ENCODE results near the gene SMYD4.
A peak's percentile ranks its signal among the peaks of the same experiment; 100 is the strongest.
"Not testable (repeated sequence)": the region's sequence is repeated elsewhere in the genome, so short reads cannot be mapped to it uniquely, and the experiment has no call there.

Gene SMYD4

DNA sequence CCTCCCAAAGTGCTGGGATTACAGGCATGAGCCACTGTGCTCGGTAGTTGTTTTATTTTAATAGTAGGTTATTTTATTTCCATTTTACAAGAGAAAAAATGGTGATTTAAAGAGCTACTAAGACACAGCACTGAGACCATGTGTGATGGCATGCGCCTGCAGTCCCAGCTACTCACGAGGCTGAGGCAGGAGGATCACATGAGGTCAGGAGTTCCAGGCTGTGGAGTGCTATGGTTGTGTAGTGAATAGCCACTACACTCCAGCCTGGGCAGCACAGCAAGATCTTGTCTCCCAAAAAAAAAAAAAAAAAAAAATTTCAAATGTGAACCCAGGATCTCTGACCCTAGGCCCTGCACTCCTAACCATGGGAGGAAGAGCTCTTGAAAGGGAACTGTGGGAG is 64.1 kb downstream of the SMYD4 start:
- CTCF ChIA-PET = interaction anchor here (0.7 kb wide), 1 partner anchor 49 kb away, joined by 5 read pairs; no protein-coding TSS in a partner anchor
- no peak for DNase-seq
- Mint-ChIP-seq H3K27me3 (peaks cover 20% of the 10 kb centered on the region), H3K4me1 (peaks cover 50% of the 10 kb centered on the region), H3K4me3 (no peak overlapping the region), H3K27ac (peak overlapping the region; percentile 28), H3K36me3 (peaks cover 3% of the 10 kb centered on the region), H3K9me3 (peaks cover 2% of the 10 kb centered on the region)

DNA sequence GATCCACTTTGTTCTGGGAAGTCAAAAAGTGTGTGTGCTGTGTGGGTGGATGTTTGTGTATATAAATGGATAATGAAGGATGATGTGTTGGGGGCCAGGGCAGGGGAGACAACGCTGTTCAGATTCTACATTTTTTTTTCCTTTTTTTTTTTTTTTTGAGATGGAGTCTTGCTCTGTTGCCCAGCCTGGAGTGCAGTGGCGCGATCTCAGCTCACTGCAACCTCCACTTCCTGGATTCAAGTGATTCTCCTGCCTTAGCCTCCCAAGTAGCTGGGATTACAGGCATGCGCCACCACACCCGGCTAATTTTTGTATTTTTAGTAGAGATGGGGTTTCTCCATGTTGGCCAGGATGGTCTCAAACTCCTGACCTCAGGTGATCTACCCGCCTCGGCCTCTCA is 65.0 kb downstream of the SMYD4 start:
- DNase-seq, H3K36me3 Mint-ChIP-seq, H3K9me3 Mint-ChIP-seq: not testable (repeated sequence)
- Mint-ChIP-seq H3K27ac (peak overlapping the region; percentile 95), H3K4me1 (peaks cover 45% of the 10 kb centered on the region), H3K4me3 (peak overlapping the region; percentile 51), H3K27me3 (peaks cover 16% of the 10 kb centered on the region)
- CTCF ChIA-PET = interaction anchor here (1.3 kb wide), 1 partner anchor 43 kb away, joined by 7 read pairs; no protein-coding TSS in a partner anchor

DNA sequence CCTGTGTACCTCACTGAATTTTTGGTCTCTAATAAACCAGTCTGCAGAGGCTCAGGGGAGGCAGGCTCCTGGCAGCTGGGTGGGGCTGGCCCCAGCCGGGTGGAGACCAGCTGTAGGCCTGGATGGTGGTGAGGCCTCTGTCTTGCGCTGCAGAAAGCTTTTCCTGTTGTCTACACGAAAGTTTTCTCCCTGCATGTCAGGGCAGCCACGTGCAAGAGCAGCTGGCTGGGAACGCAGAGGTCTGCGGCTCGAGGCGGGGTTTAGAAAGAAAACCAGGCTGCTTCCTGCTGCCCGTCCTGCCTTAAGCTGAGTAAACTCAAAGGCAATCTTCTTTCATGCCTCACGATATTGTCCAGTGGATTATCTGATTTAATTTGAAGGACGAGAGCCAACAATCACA is 65.4 kb downstream of the SMYD4 start:
- H3K9me3 Mint-ChIP-seq = peaks cover 2% of the 10 kb centered on the region
- peaks cover 41% of the 10 kb centered on the region for H3K4me1 Mint-ChIP-seq
- CTCF ChIA-PET = interaction anchor here (0.9 to 1.3 kb wide), 2 partner anchors 10 to 43 kb away, joined by 3 to 7 read pairs; no protein-coding TSS in a partner anchor
- peaks cover 3% of the 10 kb centered on the region for H3K36me3 Mint-ChIP-seq
- DNase-seq = peak; percentile 85
- peak overlapping the region; percentile 51 for H3K4me3 Mint-ChIP-seq
- peaks cover 14% of the 10 kb centered on the region for H3K27me3 Mint-ChIP-seq
- peak overlapping the region; percentile 95 for H3K27ac Mint-ChIP-seq

DNA sequence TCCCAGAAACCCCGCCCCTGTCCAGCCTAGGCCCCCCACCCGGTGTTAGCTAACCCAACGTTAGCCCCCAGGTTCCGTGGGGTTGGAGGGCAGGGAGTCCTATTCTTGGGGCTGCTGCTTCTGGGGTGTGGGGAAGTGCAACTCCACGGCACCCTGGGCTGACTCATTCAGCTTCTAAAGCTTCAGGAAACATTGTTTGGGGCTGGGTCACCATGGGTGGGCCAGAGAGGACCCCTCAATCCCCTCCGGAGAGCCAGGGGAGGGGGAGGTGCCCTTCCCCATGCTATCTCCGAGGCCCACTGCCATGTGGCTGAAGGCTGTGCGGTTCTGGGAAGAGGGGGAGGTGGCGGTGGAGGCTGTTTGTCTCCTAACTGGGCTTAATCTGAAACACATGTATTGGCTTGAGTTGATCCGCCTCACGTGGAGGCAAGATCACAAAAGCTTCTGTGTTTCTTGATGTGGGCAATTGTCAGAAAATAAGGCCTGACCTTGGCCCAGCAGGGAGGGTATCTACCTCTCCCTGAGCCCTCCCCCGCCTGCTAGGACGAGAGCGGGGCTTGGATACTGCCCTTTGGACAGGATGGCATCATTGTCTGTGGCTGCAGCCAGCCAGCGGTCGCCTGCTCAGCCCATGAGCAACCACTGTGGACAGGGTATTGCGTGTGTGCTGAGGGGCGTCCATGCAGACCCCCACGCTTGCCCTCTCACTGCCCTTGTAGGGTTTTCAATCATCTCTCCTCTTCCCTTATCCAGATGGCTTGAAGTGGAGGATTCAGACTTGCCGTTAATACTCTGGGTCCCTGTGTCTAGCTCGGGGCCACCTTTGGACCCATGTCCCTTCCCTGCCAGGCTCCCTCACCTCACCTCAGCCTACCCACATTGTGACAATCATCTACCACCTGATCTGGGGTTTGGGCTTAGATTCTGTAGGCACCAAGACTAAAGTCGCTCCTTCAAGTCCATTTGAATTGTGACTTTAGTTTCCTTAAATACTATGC is 66.5 kb downstream of the SMYD4 start:
- Mint-ChIP-seq H3K9me3 (peaks cover 2% of the 10 kb centered on the region), H3K36me3 (peaks cover 3% of the 10 kb centered on the region), H3K4me1 (peaks cover 40% of the 10 kb centered on the region), H3K27ac (peak overlapping the region; percentile 95), H3K4me3 (no peak overlapping the region), H3K27me3 (peaks cover 25% of the 10 kb centered on the region)
- no peak for DNase-seq
- CTCF ChIA-PET = interaction anchor here (0.9 to 1.3 kb wide), 3 partner anchors 9 to 42 kb away, joined by 3 to 7 read pairs (median 3); no protein-coding TSS in a partner anchor

DNA sequence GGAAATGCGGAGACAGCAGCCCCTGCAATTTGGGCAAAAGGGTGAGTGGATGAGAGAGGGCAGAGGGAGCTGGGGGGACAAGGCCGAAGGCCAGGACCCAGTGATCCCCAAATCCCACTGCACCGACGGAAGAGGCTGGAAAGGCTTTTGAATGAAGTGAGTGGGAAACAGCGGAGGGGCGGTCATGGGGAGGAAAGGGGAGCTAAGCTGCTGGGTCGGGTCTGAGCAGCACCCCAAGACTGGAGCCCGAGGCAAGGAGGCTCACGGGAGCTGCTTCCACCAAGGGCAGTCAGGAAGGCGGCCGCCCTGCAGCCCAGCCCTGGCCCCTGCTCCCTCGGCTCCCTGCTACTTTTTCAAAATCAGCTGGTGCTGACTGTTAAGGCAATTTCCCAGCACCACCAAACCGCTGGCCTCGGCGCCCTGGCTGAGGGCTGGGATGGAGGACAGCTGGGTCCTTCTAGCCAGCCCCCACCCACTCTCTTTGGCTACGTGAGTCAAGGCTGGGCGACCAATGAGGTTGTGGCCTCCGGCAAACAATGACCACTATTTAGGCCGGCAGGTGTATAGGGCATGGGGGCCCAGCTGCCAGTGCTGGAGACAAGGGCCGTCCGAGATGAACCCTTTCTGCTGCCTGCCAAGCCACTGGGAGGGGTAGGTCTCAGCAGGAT is 67.3 kb downstream of the SMYD4 start:
- H3K4me1 Mint-ChIP-seq = peaks cover 35% of the 10 kb centered on the region
- H3K9me3 Mint-ChIP-seq = peaks cover 2% of the 10 kb centered on the region
- CTCF ChIA-PET = interaction anchor here (1.0 kb wide), 1 partner anchor 20 kb away, joined by 3 read pairs; no protein-coding TSS in a partner anchor
- H3K36me3 Mint-ChIP-seq = peaks cover 3% of the 10 kb centered on the region
- no peak overlapping the region for H3K4me3 Mint-ChIP-seq
- DNase-seq = no peak
- H3K27me3 Mint-ChIP-seq = peaks cover 21% of the 10 kb centered on the region
- peak overlapping the region; percentile 95 for H3K27ac Mint-ChIP-seq

DNA sequence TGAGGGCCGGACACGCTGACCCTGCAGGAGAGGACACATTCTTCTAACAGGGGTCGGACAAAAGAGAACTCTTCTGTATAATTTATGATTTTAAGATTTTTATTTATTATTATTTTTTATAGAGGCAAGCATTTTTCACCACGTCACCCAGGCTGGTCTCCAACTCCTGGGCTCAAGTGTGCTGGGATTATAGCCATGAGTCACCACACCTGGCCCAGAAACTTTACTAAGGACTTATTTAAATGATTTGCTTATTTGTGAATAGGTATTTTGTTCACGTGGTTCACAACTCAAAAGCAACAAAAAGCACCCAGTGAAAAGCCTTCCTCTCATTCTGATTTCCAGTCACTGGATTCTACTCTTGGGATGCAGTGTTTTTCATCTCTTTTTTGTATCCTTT is 70.2 kb downstream of the SMYD4 start:
- H3K4me1 Mint-ChIP-seq = peaks cover 32% of the 10 kb centered on the region

DNA sequence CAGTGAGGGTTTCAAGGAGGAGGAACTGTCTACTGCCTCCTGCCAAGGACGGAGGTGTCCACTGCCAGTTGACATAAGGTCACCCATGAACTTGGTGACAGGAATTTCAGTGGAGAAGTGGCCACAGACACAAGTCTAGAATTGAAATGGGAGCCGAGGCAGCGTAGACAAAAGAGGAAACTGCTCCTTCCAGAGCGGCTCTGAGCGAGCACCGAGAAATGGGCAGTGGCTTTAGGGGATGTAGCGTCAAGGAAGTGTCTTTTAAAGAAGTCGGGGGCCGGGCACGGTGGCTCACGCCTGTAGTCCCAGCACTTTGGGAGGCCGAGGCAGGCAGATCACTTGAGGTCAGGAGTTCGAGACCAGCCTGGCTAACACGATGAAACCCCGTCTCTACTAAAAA is 70.9 kb downstream of the SMYD4 start:
- CTCF ChIA-PET = no interaction called here
- peaks cover 53% of the 10 kb centered on the region for H3K27me3 Mint-ChIP-seq
- H3K36me3 Mint-ChIP-seq = no peaks in the 10 kb centered on the region
- peaks cover 24% of the 10 kb centered on the region for H3K4me1 Mint-ChIP-seq
- no peak overlapping the region for H3K4me3 Mint-ChIP-seq
- no peak for DNase-seq
- no peak overlapping the region for H3K27ac Mint-ChIP-seq
- no peaks in the 10 kb centered on the region for H3K9me3 Mint-ChIP-seq

More for the DNA sequence above, 70.2 kb downstream of the SMYD4 start:
- Mint-ChIP-seq H3K27me3 (peaks cover 47% of the 10 kb centered on the region), H3K4me3 (no peak overlapping the region), H3K27ac (no peak overlapping the region), H3K36me3 (peaks cover 3% of the 10 kb centered on the region), H3K9me3 (peaks cover 1% of the 10 kb centered on the region)
- CTCF ChIA-PET = no interaction called here
- no peak for DNase-seq

DNA sequence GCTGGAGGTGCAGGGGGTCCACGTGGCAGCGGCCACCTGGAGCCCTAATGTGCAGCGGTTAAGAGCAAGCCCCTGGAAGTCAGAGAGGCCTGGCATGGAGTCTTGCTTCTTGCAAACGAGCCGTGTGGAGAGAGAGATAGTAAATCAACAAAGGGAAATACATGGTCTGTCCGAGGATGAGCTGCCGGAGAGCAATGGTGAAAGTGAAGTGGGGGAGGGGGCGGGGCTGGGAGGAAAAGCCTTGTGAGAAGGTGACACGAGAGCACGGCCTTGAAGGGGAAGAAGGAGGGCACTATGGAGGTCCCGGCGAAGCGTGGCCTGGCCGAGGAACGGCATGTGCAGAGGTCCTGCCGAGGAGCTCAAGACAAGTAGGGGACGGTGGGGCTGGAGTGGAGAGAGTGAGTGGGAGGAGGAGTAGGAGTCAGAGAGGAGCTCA is 73.9 kb downstream of the SMYD4 start:
- Mint-ChIP-seq H3K4me1 (peaks cover 4% of the 10 kb centered on the region), H3K36me3 (no peaks in the 10 kb centered on the region), H3K9me3 (no peaks in the 10 kb centered on the region), H3K27me3 (peaks cover 67% of the 10 kb centered on the region), H3K27ac (no peak overlapping the region), H3K4me3 (no peak overlapping the region)
- CTCF ChIA-PET = no interaction called here
- no peak for DNase-seq

DNA sequence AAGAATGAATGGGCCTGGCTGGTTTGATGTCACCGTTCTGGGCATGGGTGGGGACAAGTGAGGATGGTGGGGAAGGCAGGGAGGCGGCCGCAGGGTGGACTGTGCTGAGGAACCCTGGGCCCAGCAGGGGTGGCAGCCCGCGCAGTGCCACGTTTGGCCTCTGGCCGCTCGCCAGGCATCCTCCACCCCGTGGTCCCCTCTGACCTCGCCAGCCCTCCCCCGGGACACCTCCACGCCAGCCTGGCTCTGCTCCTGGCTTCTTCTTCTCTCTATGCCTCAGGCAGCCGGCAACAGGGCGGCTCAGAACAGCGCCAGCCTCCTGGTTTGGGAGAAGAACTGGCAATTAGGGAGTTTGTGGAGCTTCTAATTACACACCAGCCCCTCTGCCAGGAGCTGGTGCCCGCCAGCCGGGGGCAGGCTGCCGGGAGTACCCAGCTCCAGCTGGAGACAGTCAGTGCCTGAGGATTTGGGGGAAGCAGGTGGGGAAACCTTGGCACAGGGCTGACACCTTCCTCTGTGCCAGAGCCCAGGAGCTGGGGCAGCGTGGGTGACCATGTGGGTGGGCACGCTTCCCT is 74.4 kb downstream of the SMYD4 start:
- Mint-ChIP-seq H3K27ac (no peak overlapping the region), H3K4me1 (peaks cover 4% of the 10 kb centered on the region), H3K36me3 (no peaks in the 10 kb centered on the region), H3K9me3 (no peaks in the 10 kb centered on the region), H3K27me3 (peaks cover 71% of the 10 kb centered on the region), H3K4me3 (no peak overlapping the region)
- CTCF ChIA-PET = no interaction called here
- no peak for DNase-seq

DNA sequence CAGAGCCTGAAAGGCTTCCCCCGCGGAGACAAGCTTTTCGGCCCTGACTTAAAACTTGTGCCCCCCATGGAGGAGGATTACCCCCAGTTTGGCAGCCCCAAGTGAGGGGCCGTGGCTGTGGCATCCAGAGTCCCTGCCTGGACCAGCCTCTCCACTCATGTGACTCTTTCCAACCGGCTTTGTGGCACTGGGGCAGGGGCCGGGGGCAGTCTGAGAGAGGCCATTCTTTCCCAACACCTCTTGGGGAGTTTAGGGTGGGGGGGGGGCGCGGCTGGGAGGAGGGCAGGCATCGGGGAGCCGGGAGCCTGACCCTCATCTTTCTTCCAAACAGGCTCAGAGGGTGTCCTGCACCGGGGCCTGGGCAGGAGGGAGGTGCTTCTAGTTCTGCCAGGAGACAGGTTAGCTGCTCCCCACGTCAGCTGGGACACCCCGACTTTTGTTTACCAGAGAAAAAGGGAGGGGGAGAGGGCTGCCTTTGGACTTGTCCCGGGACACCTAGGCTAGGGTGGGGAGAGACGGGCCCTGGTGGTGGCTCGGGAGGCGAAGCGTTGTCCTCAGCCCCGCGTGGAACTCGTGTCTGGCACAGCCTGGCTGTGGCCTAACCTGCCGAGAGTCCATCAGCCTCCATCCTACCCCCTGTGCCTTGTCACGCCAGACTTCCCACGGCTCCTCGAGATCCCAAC is 75.1 kb downstream of the SMYD4 start:
- Mint-ChIP-seq H3K4me1 (peaks cover 4% of the 10 kb centered on the region), H3K36me3 (no peaks in the 10 kb centered on the region), H3K27ac (no peak overlapping the region), H3K4me3 (no peak overlapping the region), H3K27me3 (peaks cover 67% of the 10 kb centered on the region), H3K9me3 (no peaks in the 10 kb centered on the region)
- no peak for DNase-seq
- CTCF ChIA-PET = interaction anchor here (0.8 kb wide), 1 partner anchor 9 kb away, joined by 3 read pairs; no protein-coding TSS in a partner anchor

DNA sequence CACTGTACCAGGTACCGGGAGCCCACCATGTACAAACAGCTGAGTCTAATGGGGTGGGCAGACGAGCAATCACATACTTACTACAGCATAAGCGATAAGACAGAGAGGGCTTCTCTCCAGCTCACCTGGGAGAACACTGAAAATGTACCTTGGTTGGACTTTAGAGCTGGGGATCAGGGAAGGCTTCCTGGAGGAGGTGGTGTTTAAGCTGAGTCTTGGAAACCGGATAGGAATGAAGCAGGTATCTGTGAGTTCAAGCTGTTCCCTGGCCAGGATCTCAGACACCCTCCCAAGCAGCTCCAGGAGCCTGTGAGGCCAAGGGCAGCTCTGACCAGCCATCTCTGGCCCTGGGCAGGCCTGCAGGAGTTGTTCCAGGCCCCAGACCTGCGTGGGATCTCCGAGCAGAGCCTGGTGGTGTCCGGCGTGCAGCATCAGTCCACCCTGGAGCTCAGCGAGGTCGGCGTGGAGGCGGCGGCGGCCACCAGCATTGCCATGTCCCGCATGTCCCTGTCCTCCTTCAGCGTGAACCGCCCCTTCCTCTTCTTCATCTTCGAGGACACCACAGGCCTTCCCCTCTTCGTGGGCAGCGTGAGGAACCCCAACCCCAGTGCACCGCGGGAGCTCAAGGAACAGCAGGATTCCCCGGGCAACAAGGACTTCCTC is 75.8 kb downstream of the SMYD4 start:
- no peak for DNase-seq
- Mint-ChIP-seq H3K27ac (no peak overlapping the region), H3K9me3 (no peaks in the 10 kb centered on the region), H3K27me3 (peaks cover 63% of the 10 kb centered on the region), H3K4me1 (peaks cover 4% of the 10 kb centered on the region), H3K4me3 (no peak overlapping the region), H3K36me3 (no peaks in the 10 kb centered on the region)
- CTCF ChIA-PET = interaction anchor here (0.8 kb wide), 1 partner anchor 10 kb away, joined by 3 read pairs; no protein-coding TSS in a partner anchor

DNA sequence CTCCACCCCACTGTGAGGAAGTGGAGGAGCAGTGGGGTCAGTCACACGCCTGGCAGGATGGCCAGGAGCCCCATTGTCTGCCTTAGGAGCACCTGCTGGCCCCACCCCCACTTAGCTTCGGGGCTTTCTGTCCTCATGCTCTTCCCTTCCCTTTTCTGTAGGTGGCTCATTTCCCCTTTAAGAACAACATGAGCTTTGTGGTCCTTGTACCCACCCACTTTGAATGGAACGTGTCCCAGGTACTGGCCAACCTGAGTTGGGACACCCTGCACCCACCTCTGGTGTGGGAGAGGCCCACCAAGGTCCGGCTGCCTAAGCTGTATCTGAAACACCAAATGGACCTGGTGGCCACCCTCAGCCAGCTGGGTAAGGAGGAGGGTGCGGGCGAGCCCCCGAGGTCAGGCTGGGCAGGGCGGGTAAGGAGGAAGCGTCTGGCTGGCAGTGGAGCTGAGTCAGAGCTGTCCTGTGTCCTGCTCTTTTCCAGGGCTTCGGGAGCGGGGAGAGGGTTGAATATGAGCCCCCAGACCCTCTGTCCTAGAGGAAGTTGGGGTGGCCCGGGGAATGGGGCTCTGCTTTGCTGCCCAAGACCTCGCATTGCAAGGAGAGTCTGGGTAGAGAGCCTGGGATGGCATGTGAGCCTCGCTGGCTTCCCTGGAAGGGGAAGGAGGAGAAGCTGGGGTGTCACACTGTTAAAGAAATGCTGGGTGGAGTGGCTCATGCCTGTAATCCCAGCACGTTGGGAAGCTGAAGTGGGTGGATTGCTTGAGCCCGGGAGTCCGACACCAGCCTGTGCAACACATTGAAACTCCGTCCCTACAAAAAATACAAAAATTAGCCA is 77.1 kb downstream of the SMYD4 start:
- H3K36me3 Mint-ChIP-seq = no peaks in the 10 kb centered on the region
- no peak overlapping the region for H3K27ac Mint-ChIP-seq
- DNase-seq = no peak
- CTCF ChIA-PET = no interaction called here
- H3K9me3 Mint-ChIP-seq = no peaks in the 10 kb centered on the region
- no peak overlapping the region for H3K4me3 Mint-ChIP-seq
- peaks cover 4% of the 10 kb centered on the region for H3K4me1 Mint-ChIP-seq
- H3K27me3 Mint-ChIP-seq = peaks cover 63% of the 10 kb centered on the region

Measured in activated naive CD4-positive, alpha-beta T cell treated with anti-CD3 and anti-CD28 coated beads, Interleukin-2, amount 10 ng/mL, durations not matched to agents 7 days and 5 days (primary cell).